SK-N-MC (cell line): Measurements from ENCODE around the gene BCL2A1.

Experiments used
- EZH2 ChIP-seq: fragments of 200-600 bp; sonication (generic); IDR thresholded peaks from one replicate; pipeline ENCODE4 v1.6.1; 2017; ENCODE audit warnings: antibody characterized with exemption
- POLR2AphosphoS5 ChIP-seq: IDR thresholded peaks from 2 replicates; pipeline ENCODE4 v1.6.1; 2012; ENCODE audit warnings: mild to moderate bottlenecking, low read depth, low read length, borderline replicate concordance

DNA sequence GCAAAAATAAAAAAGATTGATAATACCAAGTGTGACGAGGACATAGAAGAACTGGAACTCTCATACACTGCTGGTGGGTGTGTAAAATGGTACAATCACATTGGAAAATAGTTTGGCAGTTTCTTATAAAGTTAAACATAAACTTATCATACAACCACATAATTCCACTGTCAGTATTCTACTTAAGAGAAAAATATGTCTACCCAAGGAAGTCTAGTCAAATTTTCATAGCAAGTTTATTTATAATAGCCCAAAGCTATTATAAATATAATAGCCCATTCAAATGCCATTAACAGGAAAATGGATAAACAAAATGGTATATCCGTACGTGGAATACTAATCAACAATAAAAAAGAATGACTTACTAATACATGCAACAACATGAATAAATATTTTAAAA lies 40.6 kb upstream of the BCL2A1 start:
- no peak for TF ChIP-seq POLR2AphosphoS5
- no peak for TF ChIP-seq EZH2
